ENCODE results near the gene FCRL6. TPM values are rescaled to one million over a fixed set of nuclear protein-coding genes. Genes with fewer than 3 reads are reported as not detected.

Gene FCRL6
- total RNA-seq, 1 donor from 2014 or later: not detected

DNA sequence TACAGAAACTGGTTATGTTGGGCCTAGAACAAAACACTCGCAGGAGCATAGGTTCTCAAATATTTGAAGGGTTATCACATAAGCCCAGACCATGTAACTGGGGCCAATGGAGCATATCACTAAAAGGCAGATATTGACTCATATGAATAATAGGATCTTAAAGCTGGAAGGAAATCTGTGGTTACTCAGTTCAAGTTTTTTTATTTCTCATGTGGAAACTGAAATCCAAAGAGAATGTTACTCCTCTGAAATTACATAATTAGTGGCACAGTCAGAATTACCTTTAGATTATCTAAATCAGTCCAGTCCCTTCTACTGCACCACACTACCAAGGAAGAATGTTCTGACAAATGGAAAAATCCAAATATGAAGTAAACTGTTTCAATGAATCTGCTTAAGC is 36.6 kb downstream of the FCRL6 start:
- Histone ChIP-seq H3K79me2 (ENCODE audit: low read depth) (no peaks in the 10 kb centered on the region), H3K4me2 (no peak overlapping the region), H3K4me3 (no peak overlapping the region), H3K27me3 (peaks cover 15% of the 10 kb centered on the region), H2AFZ (replicated peaks) (no peak overlapping the region), H4K20me1 (ENCODE audit: low read depth) (no peaks in the 10 kb centered on the region), H3K9me3 (ENCODE audit: low read depth) (no peaks in the 10 kb centered on the region), H3K27ac (no peak overlapping the region), H3K36me3 (no peaks in the 10 kb centered on the region), H3K9ac (no peak overlapping the region), H3F3A (ENCODE audit: low read depth) (no peaks in the 10 kb centered on the region), H3K4me1 (no peaks in the 10 kb centered on the region)
- H3K4me3 Mint-ChIP-seq: no peak overlapping the region
- H3K9me3 Mint-ChIP-seq: no peaks in the 10 kb centered on the region
- H3K36me3 Mint-ChIP-seq: no peaks in the 10 kb centered on the region
- H3K4me1 Mint-ChIP-seq: peaks cover 15% of the 10 kb centered on the region
- TF ChIP-seq EZH2phosphoT487 (IDR thresholded peaks at IDR 0.05) (no peak), EZH2 (IDR thresholded peaks at IDR 0.05) (no peak)
- TF ChIP-seq, protein P1, sequence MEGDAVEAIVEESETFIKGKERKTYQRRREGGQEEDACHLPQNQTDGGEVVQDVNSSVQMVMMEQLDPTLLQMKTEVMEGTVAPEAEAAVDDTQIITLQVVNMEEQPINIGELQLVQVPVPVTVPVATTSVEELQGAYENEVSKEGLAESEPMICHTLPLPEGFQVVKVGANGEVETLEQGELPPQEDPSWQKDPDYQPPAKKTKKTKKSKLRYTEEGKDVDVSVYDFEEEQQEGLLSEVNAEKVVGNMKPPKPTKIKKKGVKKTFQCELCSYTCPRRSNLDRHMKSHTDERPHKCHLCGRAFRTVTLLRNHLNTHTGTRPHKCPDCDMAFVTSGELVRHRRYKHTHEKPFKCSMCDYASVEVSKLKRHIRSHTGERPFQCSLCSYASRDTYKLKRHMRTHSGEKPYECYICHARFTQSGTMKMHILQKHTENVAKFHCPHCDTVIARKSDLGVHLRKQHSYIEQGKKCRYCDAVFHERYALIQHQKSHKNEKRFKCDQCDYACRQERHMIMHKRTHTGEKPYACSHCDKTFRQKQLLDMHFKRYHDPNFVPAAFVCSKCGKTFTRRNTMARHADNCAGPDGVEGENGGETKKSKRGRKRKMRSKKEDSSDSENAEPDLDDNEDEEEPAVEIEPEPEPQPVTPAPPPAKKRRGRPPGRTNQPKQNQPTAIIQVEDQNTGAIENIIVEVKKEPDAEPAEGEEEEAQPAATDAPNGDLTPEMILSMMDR (IDR thresholded peaks at IDR 0.05): no peak
- DNase-seq (ENCODE audit: low spot score): no peak
- H3K27me3 Mint-ChIP-seq (ENCODE audit: insufficient read depth, low read depth): peaks cover 3% of the 10 kb centered on the region
- no peak overlapping the region for H3K27ac Mint-ChIP-seq

DNA sequence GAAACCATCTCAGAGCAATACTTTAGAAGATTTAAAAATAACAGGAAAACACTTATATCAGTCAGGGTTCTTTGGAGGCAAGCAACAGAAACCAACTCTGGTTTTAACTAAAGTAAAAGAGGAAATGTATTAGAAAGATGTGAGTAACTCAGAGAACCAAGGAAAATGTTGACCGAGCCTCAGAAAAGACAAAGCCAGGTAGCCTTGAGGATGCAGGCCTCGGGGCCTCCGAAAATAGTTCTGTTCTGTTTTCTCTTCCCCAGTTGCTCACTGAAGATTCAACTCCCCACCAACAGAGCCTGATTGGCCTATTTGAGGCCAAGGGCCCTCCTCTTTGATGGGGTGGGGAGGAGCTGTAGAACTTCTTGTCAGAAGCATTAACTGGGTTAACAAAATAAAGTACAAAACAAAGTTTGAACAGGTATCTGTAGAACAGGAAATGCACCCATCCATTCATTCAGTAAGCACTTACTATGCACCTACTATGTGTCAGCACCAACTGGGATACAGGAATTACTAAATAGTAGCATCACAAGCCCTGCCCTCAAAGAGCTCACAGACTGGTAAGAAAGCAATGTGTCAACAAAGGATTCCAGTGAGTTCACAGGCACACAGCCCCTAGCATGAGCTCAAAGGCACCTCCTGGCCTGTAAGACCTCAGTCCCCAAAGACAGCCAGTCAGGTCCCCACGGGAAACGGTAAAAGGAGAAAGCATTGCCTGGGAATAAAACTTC is 37.1 kb downstream of the FCRL6 start:
- no peak overlapping the region for H3K4me2 ChIP-seq
- peaks cover 9% of the 10 kb centered on the region for H3K27me3 ChIP-seq
- Mint-ChIP-seq H3K4me3 (no peak overlapping the region), H3K27me3 (ENCODE audit: insufficient read depth, low read depth) (peaks cover 3% of the 10 kb centered on the region), H3K9me3 (no peaks in the 10 kb centered on the region), H3K36me3 (no peaks in the 10 kb centered on the region), H3K4me1 (peaks cover 15% of the 10 kb centered on the region), H3K27ac (no peak overlapping the region)
- no peaks in the 10 kb centered on the region for H3K36me3 ChIP-seq
- no peaks in the 10 kb centered on the region for H4K20me1 ChIP-seq (ENCODE audit: low read depth)
- H3K4me3 ChIP-seq: no peak overlapping the region
- H3K27ac ChIP-seq: no peak overlapping the region
- no peaks in the 10 kb centered on the region for H3K79me2 ChIP-seq (ENCODE audit: low read depth)
- H3F3A ChIP-seq (ENCODE audit: low read depth): no peaks in the 10 kb centered on the region
- H3K4me1 ChIP-seq: no peaks in the 10 kb centered on the region
- TF ChIP-seq, protein P1 (IDR thresholded peaks at IDR 0.05): no peak
- TF ChIP-seq EZH2phosphoT487 (IDR thresholded peaks at IDR 0.05) (no peak), EZH2 (IDR thresholded peaks at IDR 0.05) (no peak)
- no peak overlapping the region for H3K9ac ChIP-seq
- no peak for DNase-seq (ENCODE audit: low spot score)
- no peaks in the 10 kb centered on the region for H3K9me3 ChIP-seq (ENCODE audit: low read depth)
- no peak overlapping the region for H2AFZ ChIP-seq (replicated peaks)

GRCh38 chr1:159841749-159842148 is 39.6 kb downstream of the FCRL6 start:
- Mint-ChIP-seq H3K4me3 (no peak overlapping the region), H3K9me3 (no peaks in the 10 kb centered on the region), H3K27ac (no peak overlapping the region), H3K27me3 (ENCODE audit: insufficient read depth, low read depth) (peaks cover 7% of the 10 kb centered on the region), H3K36me3 (no peaks in the 10 kb centered on the region), H3K4me1 (peaks cover 15% of the 10 kb centered on the region)
- TF ChIP-seq EZH2 (IDR thresholded peaks at IDR 0.05) (no peak), EZH2phosphoT487 (IDR thresholded peaks at IDR 0.05) (no peak)
- TF ChIP-seq, protein P1 (IDR thresholded peaks at IDR 0.05): no peak
- no peak overlapping the region for H3K9ac ChIP-seq
- H2AFZ ChIP-seq (replicated peaks): no peak overlapping the region
- no peak overlapping the region for H3K4me2 ChIP-seq
- no peak for DNase-seq (ENCODE audit: low spot score)
- H3K36me3 ChIP-seq: no peaks in the 10 kb centered on the region
- H4K20me1 ChIP-seq (ENCODE audit: low read depth): no peaks in the 10 kb centered on the region
- H3K4me1 ChIP-seq: no peaks in the 10 kb centered on the region
- H3F3A ChIP-seq (ENCODE audit: low read depth): no peaks in the 10 kb centered on the region
- no peaks in the 10 kb centered on the region for H3K27me3 ChIP-seq
- no peak overlapping the region for H3K27ac ChIP-seq
- H3K79me2 ChIP-seq (ENCODE audit: low read depth): no peaks in the 10 kb centered on the region
- H3K9me3 ChIP-seq (ENCODE audit: low read depth): no peaks in the 10 kb centered on the region
- H3K4me3 ChIP-seq: no peak overlapping the region
